NCI-H2227 treated with DMSO at 0.1 percent for 48 hours (cell line): ENCODE results near the gene FOXF1.

Source experiments
- DNase-seq: peaks from one replicate; lab custom pipeline; 2025; lab: John Stamatoyannopoulos, UW

Gene FOXF1

GRCh38 chr16:86510465-86511261 is at the start of gene FOXF1:
FOXF1 (plus strand) TSS chr16:86510527; CDS start chr16:86510570, 43 bp downstream.
- DNase-seq = no peak

GRCh38 chr16:86461037-86461436 is 49.3 kb upstream of the FOXF1 start:
- DNase-seq = no peak

- no peak for DNase-seq
Measured at GRCh38 chr16:86462334-86463084, 47.8 kb upstream of the FOXF1 start.

GRCh38 chr16:86464044-86464443 is 46.3 kb upstream of the FOXF1 start:
- DNase-seq = no peak

GRCh38 chr16:86465434-86465833 is 44.9 kb upstream of the FOXF1 start:
- no peak for DNase-seq

- DNase-seq = no peak
Measured at GRCh38 chr16:86466696-86467406, 43.5 kb upstream of the FOXF1 start.

- DNase-seq = no peak
Measured at GRCh38 chr16:86467490-86467889, 42.8 kb upstream of the FOXF1 start.

- no peak for DNase-seq
Measured at GRCh38 chr16:86470964-86471363, 39.4 kb upstream of the FOXF1 start.

GRCh38 chr16:86471896-86472295 is 38.4 kb upstream of the FOXF1 start:
- DNase-seq = no peak

- no peak for DNase-seq
Measured at GRCh38 chr16:86472366-86472765, 38.0 kb upstream of the FOXF1 start.

GRCh38 chr16:86476956-86477534 is 33.3 kb upstream of the FOXF1 start:
- DNase-seq = no peak

GRCh38 chr16:86477642-86478041 is 32.7 kb upstream of the FOXF1 start:
- DNase-seq = no peak

- no peak for DNase-seq
Measured at GRCh38 chr16:86478779-86479178, 31.5 kb upstream of the FOXF1 start.

GRCh38 chr16:86479419-86479818 is 30.9 kb upstream of the FOXF1 start:
- no peak for DNase-seq

GRCh38 chr16:86480444-86480843 is 29.9 kb upstream of the FOXF1 start:
- DNase-seq = no peak

GRCh38 chr16:86481607-86482006 is 28.7 kb upstream of the FOXF1 start:
- no peak for DNase-seq

GRCh38 chr16:86484240-86484639 is 26.1 kb upstream of the FOXF1 start:
- DNase-seq = no peak

GRCh38 chr16:86485746-86486145 is 24.6 kb upstream of the FOXF1 start:
- DNase-seq = no peak

GRCh38 chr16:86490859-86491639 is 19.3 kb upstream of the FOXF1 start:
- no peak for DNase-seq

- DNase-seq = no peak
Measured at GRCh38 chr16:86491640-86492023, 18.7 kb upstream of the FOXF1 start.

GRCh38 chr16:86492267-86492960 is 17.9 kb upstream of the FOXF1 start:
- DNase-seq = no peak
